ENCODE data around the gene SLC4A11.

Gene SLC4A11

GRCh38 chr20:3245711-3246110, 6.7 kb upstream of the SLC4A11 start:
- no peak for DNase-seq

DNA sequence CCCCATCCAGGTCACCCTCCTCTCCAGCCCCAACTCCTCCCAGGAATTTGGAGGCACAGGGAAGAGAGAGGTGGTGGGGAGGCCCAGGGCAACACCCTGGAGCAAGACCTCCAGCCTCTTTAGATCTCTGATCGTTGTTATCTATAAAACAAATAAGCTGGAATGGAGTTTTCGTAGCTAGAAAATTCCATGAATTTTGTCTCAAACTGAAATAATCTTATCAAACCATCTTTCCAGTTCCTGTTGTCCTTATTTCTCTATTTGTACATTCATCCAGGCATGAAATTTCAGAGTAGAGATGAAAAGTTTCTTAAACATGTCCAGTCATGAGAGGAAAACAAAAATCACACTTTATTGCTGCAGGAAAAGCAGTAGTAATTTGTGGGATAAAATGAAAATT, 6.2 kb upstream of the SLC4A11 start:
- no peak for DNase-seq

GRCh38 chr20:3244613-3245012, 5.6 kb upstream of the SLC4A11 start:
- no peak for DNase-seq

DNA sequence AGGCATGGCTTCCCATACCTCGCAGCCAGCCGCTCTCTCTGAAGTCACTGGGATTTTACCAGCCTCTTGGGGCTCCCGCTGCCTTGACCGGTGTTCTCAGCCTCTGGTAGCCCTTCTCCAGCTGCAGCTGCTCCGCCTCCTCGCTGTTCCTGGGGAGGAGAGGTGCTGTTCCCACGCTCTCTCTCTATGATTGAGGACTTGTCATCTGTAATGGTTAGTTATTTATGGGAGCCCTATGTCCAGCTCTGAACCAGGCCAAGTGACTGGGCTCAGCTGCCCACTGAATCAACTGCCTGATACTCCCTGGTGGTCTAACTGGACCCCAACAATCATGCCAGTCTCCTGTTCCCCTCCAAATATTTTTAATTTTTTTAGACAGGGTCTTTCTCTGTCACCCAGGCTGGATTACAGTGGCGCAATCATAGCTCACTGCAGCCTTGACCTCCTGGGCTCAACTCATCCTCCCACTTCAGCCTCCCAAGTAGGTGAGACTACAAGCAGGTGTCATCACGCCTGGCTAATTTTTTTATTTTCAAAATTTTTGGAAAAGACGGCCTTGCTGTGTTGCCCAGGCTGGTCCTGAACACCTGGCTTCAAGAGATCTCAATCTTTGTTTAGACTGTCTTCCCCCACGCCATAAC, 4.8 kb upstream of the SLC4A11 start:
- no peak for DNase-seq

GRCh38 chr20:3242172-3242692, 3.2 kb upstream of the SLC4A11 start:
- no peak for DNase-seq

DNA sequence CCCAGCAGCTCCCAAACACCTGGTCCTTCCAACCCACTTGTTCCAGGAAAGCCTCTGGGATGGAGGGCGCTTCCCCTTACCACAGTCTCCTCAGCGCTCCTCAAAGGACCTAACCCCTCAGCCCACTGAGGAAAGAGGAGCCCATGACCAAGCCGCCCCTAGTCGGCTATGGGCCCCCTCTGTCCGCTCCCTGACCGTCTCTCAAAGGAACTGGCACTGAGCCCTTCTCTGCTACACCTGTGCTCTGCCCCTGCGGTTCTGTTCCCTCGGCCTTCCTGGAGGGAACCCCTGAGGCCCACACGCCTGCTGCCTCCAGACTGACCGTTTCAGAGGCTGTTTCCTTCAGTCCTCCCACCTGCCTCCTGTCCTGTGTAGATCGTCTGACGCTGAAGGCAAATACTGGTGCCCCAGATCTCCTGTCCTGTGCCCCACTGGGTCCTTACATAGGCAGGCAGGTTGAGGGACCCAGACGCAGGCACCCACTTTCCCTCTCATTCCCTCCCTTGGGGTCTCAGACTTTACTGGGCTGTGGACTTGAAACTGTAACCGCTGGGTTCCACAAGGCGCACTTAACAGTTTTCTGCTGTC, 1.9 kb upstream of the SLC4A11 start:
- no peak for DNase-seq

- DNase-seq: no peak
These were observed 1.1 kb upstream of the SLC4A11 start for GRCh38 chr20:3239867-3240775.

DNA sequence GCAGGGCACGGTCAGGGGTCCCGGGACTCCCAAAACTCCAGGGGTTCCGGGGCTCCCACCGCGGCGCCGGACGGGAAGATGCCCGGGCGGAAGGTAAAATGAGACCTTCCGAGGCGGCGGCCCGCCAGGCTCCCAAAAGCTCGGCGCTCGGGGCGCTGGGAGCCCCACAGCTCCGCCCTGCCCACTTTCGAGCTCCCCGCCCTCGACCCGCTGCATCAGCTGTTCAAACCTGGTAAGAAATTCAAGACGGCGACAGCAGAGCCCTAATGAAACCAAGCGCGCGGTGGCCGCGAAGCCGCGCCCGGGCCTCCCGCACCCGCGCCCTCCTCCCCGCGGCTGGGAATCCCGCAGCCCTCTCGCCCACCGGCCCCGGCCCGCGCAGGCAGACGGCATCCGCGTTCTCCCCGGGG, 369 bp downstream of the SLC4A11 start:
- DNase-seq: no peak

DNA sequence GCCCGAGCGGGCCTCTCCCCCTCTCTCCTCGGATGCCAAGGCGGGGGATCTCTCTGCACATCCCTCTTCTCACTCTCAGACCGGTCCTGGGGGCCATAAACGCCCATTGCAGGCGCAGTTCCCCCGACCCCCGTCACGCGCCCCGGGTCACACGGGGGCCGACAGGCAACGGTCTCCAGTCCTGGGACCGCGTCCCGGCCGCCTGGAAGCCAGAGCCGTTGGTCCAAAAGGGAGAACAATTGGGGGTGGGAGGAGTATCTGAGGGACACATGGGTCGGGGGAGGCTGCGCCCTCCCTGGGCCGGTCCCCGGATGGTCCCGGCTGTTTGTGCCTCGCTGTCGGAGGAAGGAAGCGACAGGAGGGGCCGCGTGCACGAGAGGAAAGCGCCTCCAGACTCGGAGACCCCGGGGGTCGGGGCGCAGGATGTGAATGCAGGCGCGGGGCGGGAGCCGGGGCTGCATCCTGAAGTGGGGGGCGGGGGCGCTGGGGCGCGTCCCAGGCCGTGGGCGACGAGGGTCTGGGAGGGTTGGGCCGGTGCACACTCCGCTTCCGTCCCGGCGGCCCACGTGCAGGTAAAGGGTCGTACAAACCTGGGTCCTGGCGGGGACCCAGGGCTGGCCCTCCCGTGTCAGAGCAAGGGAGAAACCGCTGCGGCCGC, 903 bp downstream of the SLC4A11 start:
- DNase-seq: no peak

DNA sequence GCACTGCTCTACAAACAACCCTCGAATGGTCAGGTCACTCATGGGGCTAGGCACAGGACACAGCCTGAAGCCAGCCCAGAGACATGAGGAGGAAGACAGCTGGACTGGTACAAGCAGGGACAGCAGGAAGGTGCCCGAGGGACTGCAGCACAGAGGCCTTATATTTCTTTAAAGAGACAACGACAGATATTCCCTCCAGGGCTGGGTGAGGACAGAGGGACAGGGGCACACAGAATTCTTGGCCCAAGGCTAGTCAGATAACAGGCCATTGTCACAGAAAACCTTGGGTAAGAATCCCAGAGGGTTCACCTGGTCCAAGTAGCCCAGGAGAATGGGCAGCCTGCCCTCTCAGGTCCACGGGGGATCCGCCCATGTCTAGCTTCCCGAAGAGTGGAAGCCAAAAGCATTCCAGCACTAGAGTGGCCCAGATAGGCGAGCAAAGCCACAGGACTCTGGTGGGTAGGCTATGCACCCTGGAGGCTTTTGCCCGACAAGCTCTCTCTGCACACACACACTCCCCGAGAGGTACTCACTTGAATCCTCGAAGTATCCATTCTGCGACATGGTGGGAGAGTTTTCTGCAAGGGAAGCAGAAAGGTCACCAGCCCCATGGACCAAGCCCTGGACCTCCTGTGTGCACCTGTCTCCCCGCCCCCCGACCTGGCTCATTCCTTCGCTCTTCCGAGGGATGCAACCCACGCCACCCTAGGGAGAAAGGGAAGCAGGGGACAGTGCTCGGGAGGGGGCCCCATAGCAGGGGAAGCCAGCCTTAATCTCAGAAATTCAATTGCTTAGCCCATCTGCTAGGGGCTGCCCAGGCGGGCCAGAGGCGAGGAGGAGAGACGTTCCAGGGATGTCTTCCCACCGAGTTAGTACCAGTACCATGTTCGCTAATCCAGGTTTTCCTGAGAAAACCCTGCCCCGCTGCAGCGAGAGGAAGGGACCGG, 1.7 kb downstream of the SLC4A11 start:
- DNase-seq: no peak

- no peak for DNase-seq
These were observed 3.2 kb downstream of the SLC4A11 start for GRCh38 chr20:3235666-3236324.

GRCh38 chr20:3233991-3234498, 4.9 kb downstream of the SLC4A11 start:
- DNase-seq: no peak

DNA sequence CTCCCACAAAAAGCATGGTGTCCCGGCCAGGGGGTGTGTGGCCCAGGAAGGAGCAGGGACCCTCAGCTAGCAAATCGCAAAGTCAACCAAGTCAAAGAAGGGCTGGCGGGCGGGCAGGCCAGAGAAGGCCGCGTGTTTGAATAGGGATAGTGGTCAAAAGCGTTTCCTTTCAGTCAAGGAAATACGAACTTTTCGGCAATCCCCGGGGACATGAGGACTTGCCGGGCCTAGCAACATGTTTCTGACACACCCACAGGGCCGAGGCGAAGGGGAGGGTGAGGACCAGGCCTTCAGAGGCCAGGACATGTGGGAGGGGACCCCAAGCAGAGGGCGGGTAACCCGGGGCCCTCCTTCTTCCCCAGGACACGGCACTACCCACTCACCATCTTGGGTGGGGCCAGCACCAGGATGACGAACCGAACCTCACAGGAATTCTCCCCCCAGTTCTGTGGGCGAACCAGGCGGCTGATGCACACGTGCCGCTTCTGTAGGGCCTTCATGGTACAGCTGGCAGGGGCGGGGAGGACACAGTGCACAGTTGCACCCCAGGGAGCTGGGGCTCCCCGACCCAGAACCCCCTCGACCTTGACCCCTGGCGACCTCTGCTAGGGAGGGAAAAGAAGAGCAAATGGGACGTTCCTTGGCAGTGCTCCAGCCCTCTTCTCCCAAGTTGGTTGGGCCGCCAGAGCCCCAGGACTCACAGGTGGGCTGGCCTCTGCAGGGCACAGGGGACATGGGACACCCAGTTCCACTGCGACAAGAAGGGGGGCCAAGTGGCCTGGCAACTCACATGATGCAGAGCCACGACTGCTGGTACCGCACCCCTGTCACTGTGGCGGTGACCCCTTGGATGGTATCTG, 5.6 kb downstream of the SLC4A11 start:
- DNase-seq: no peak

DNA sequence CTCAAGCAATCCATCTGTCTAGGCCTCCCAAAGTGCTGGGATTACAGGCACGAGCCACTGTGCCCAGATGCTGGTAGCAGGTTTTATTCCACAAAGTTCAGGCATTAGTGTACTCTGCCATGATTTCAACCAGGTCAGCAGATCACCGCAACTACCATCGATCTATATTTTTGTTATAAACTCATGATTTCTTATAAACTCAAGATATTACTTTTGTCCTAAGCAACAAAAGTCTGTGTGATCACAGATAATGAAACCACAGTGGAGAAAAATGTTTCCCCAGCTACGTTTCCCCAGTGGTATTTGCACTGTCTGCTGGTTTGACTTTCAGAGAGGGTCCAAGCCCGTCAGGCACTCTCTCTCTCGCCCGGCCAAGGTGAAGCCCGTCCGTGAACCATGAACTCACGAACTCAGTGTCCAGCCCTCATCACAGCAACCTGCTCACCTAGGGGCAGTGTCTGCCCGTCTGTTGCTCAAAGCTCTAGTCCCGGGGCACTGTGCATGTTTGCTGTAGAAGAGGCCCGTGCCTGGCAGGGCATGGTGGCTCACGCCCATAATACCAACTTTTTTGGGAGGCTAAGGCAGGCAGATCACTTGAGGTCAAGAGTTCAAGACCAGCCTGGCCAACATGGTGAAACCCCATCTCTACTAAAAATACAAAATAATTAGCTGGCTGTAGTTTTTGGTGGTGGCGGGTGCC, 7.0 kb downstream of the SLC4A11 start:
- no peak for DNase-seq

DNA sequence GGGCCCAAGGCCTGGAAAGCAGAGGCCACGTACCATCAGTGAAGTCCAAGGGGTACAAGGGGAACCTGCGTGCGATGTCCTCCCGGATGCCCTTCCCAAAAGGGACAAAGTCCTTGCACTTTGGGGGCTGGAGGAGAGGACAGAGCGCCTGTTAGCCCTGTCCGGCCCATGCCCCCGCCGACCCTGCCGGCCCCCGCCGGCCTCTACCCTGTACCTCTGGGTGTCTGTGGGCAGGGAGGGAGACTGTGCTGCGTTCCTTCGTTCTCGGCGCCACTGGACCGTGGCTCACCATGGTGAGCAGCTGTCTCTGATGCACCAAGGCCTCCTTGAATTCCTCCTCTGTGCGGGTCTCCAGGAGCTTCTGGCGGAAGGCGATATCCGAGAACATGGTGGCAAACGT, 7.9 kb downstream of the SLC4A11 start:
- DNase-seq: no peak

GRCh38 chr20:3229798-3230197, 9.2 kb downstream of the SLC4A11 start:
- DNase-seq: no peak

- no peak for DNase-seq
These were observed 9.8 kb downstream of the SLC4A11 start for GRCh38 chr20:3229158-3229557.

DNA sequence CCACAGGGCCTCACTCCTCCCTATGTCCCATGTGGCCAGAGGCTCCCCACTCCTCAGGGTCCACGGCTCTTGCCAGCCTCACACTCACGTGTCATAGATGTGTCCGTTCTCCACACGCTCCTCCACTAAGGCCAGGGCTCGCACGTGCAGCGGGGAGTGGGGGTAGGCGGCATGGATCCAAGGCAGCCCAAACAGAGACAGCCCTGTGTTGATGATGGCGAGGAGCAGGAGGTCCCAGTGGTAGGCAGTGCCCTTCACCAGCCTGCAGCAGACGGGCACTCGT, 10.3 kb downstream of the SLC4A11 start:
- no peak for DNase-seq

- DNase-seq: no peak
These were observed 10.8 kb downstream of the SLC4A11 start for GRCh38 chr20:3227936-3228749.

All from NCI-H1694 (cell line).